Natural killer cell (primary cell): ENCODE data around the gene HES1. TPM values are rescaled to one million over a fixed set of nuclear protein-coding genes. Genes with fewer than 3 reads are reported as not detected.

Source experiments
- ATAC-seq, 3 donors: fragments of 150-1000 bp in 2 of 3; fragments of 200-7000 bp in 1 of 3; cut with Tn5 transposase; 1 replicate in 1 of 3; 2 replicates in 2 of 3; pipeline ENCODE4 v1.10.0; 2021; ENCODE audit warnings: mild to moderate bottlenecking in 2 of 3, moderate library complexity in 2 of 3
- DNase-seq, 2 donors: peaks; one replicate each; pipeline versions ENCODE4 v3.0.0 to v3.0.0-alpha.2; 2013 to 2021; ENCODE audit warnings: mixed read lengths in 1 of 2
- H3K27ac ChIP-seq: one replicate; pipeline ENCODE4 v1.5.1; 2013; ENCODE audit warnings: mild to moderate bottlenecking, low read length
- H3K27me3 ChIP-seq: one replicate; pipeline ENCODE4 v1.6.1; 2013; ENCODE audit warnings: low read length; ENCODE audit not compliant: control insufficient read depth, insufficient read depth
- H3K36me3 ChIP-seq: one replicate; pipeline ENCODE4 v1.6.1; 2013; ENCODE audit warnings: low read length; ENCODE audit not compliant: control insufficient read depth, insufficient read depth
- H3K4me1 ChIP-seq: one replicate; pipeline ENCODE4 v1.6.1; 2013; ENCODE audit warnings: low read length; ENCODE audit not compliant: control insufficient read depth, insufficient read depth
- H3K4me3 ChIP-seq: one replicate; pipeline ENCODE4 v1.5.1; 2013; ENCODE audit warnings: low read length
- H3K9me3 ChIP-seq: one replicate; pipeline ENCODE4 v1.6.1; 2013; ENCODE audit warnings: low read length; ENCODE audit not compliant: control insufficient read depth, insufficient read depth
- H3K27ac Mint-ChIP-seq, 2 donors: one replicate each; pipeline ENCODE4 v1.8.0; 2022; ENCODE audit warnings: mild to moderate bottlenecking in 2 of 2, mixed read lengths in 2 of 2, moderate library complexity in 1 of 2
- H3K27me3 Mint-ChIP-seq, 2 donors: one replicate each; pipeline ENCODE4 v1.8.0; 2022; ENCODE audit warnings: low read depth in 2 of 2, mixed read lengths in 2 of 2
- H3K36me3 Mint-ChIP-seq: one replicate; pipeline ENCODE4 v1.8.0; 2022; ENCODE audit warnings: mixed read lengths
- H3K4me1 Mint-ChIP-seq, 2 donors: one replicate each; pipeline ENCODE4 v1.8.0; 2022; ENCODE audit warnings: mixed read lengths in 2 of 2
- H3K4me3 Mint-ChIP-seq: one replicate; pipeline ENCODE4 v1.8.0; 2022; ENCODE audit warnings: mild to moderate bottlenecking, moderate library complexity, mixed read lengths
- H3K9me3 Mint-ChIP-seq, 2 donors: one replicate each; pipeline ENCODE4 v1.8.0; 2022; ENCODE audit warnings: mixed read lengths in 2 of 2
- WGBS: methylation state at CpG from one replicate; pipeline ENCODE4 v1.1.7; 2013; ENCODE audit warnings: missing lambda C conversion rate; ENCODE audit not compliant: insufficient coverage; 5-methylcytosine and 5-hydroxymethylcytosine counted together
- intact Hi-C: fragments of 100-400 bp; cut with micrococcal nuclease; formaldehyde crosslinking; loops from one replicate; pipeline ENCODE4 v1.14.2; 2022
- total RNA-seq, 4 donors: library from RNA; stranded (reverse); fragments of 120-200 nt in 1 of 4; gene quantifications; one replicate each; pipeline versions ENCODE4 v1.2.3 to v1.2.4, GENCODE V29; 2013 to 2022
- TF ChIP-seq, protein P1 (sequence below): fragments of 200-600 bp; IDR thresholded peaks from one replicate; pipeline ENCODE4 v1.8.0; 2022; ENCODE audit warnings: antibody characterized with exemption

HES1 gene
- total RNA-seq, 3 donors from 2014 or later (not counting 1 experiment from before 2014, with no cell fraction given): 1.5 to 4.4 (median 2.2) TPM

DNA sequence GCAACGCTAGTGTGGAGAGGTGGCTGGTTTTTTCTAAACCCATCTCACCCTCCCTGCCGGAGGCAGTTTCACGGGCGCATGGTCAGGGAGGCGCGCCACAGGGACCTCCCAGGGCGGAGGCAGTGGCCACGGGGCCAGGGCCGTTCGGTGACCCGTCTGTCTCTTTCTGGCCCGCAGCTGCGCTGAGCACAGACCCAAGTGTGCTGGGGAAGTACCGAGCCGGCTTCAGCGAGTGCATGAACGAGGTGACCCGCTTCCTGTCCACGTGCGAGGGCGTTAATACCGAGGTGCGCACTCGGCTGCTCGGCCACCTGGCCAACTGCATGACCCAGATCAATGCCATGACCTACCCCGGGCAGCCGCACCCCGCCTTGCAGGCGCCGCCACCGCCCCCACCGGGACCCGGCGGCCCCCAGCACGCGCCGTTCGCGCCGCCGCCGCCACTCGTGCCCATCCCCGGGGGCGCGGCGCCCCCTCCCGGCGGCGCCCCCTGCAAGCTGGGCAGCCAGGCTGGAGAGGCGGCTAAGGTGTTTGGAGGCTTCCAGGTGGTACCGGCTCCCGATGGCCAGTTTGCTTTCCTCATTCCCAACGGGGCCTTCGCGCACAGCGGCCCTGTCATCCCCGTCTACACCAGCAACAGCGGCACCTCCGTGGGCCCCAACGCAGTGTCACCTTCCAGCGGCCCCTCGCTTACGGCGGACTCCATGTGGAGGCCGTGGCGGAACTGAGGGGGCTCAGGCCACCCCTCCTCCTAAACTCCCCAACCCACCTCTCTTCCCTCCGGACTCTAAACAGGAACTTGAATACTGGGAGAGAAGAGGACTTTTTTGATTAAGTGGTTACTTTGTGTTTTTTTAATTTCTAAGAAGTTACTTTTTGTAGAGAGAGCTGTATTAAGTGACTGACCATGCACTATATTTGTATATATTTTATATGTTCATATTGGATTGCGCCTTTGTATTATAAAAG is 1.8 kb downstream of the HES1 start:
- Mint-ChIP-seq H3K36me3 (peaks cover 7% of the 10 kb centered on the region), H3K4me3 (peak overlapping the region; percentile 93), H3K27me3 (peaks cover 45 to 57% of the 10 kb centered on the region in 2 donors), H3K9me3 (no peaks in the 10 kb centered on the region), H3K27ac (peak overlapping the region; percentile 84 to 86), H3K4me1 (peaks cover 40 to 52% of the 10 kb centered on the region in 2 donors)
- 5% methylated on average over 67 of the region's 69 CpGs for WGBS
- peak; percentile 65 to 71 for DNase-seq
- Histone ChIP-seq H3K4me1 (peaks cover 55% of the 10 kb centered on the region), H3K4me3 (peak overlapping the region; percentile 28), H3K27ac (peak overlapping the region; percentile 34), H3K36me3 (no peaks in the 10 kb centered on the region), H3K27me3 (peaks cover 74% of the 10 kb centered on the region), H3K9me3 (no peaks in the 10 kb centered on the region)
- TF ChIP-seq, protein P1, sequence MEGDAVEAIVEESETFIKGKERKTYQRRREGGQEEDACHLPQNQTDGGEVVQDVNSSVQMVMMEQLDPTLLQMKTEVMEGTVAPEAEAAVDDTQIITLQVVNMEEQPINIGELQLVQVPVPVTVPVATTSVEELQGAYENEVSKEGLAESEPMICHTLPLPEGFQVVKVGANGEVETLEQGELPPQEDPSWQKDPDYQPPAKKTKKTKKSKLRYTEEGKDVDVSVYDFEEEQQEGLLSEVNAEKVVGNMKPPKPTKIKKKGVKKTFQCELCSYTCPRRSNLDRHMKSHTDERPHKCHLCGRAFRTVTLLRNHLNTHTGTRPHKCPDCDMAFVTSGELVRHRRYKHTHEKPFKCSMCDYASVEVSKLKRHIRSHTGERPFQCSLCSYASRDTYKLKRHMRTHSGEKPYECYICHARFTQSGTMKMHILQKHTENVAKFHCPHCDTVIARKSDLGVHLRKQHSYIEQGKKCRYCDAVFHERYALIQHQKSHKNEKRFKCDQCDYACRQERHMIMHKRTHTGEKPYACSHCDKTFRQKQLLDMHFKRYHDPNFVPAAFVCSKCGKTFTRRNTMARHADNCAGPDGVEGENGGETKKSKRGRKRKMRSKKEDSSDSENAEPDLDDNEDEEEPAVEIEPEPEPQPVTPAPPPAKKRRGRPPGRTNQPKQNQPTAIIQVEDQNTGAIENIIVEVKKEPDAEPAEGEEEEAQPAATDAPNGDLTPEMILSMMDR: no peak
- peak; percentile 57 to 75 (median 67) for ATAC-seq
- intact Hi-C loops: loop anchor here (10.0 kb wide), 1 partner anchor 543 kb away; the partner anchor contains the start of gene OPA1

DNA sequence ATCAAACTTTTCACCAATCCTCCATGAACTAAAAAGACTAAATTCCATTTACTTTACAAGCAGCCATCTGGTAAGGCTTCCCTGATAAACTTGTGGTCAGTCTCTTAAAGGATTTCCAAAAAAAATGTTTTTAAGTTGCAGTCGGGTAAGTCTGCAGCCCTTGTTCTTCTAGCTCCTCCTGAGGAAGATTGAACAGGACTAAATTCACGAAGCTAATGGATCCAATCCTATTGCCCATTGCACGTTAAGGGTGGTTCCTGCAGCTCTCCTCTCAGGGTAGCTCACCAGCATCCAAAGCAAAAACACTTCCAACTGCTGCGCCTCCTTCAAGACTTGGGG is 2.8 kb downstream of the HES1 start:
- Mint-ChIP-seq H3K4me3 (peak overlapping the region; percentile 13), H3K9me3 (no peaks in the 10 kb centered on the region), H3K36me3 (peaks cover 7% of the 10 kb centered on the region), H3K27ac (peak overlapping the region in 1 of 2 donors; percentile 34), H3K27me3 (peaks cover 36 to 47% of the 10 kb centered on the region in 2 donors), H3K4me1 (peaks cover 35 to 44% of the 10 kb centered on the region in 2 donors)
- peaks cover 65% of the 10 kb centered on the region for H3K27me3 ChIP-seq
- intact Hi-C loops: loop anchor here (10.0 kb wide), 1 partner anchor 544 kb away; the partner anchor contains the start of gene OPA1
- H3K4me1 ChIP-seq: peaks cover 53% of the 10 kb centered on the region
- no peaks in the 10 kb centered on the region for H3K36me3 ChIP-seq
- no peaks in the 10 kb centered on the region for H3K9me3 ChIP-seq
- DNase-seq: no peak
- WGBS: 76% methylated on average over 4 of the region's 4 CpGs
- H3K27ac ChIP-seq: no peak overlapping the region
- H3K4me3 ChIP-seq: no peak overlapping the region
- no peak for ATAC-seq
- TF ChIP-seq, protein P1: no peak

DNA sequence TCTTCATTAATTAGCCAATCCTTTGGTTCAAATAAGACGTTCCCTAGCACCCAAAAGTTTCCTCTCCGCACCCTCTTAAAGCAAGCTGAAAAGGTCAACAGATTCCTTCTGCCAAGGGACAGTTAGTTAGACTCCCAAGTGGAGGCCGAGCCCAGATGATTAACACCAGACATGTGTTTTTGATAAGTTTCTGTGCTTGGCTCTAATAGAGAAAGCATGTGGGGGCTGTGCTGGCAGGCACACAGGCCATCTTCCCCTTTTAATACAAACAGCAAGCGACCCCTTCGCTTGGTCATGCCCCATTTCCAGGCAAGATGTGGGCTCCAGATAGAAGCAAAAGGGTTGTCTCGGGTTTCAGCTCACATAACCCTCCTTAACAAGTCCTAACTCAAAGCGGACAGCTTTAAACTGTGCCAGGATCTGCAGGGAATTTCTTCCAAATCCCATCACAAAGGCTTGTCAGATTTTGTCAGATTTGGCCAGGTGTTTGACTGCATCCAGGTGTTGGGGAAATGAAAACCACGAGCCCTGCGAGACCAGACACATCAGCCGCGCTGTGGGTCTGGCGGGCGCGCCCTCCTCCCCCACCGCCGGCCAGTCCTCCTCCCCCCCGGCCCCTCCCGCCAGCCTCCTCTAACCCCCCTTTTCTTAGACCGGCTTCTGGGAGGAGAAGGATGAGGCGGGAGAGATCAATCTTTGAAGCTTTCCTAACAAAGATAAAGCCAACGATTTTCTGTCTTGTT is 3.3 kb downstream of the HES1 start:
- Mint-ChIP-seq H3K9me3 (no peaks in the 10 kb centered on the region), H3K27me3 (peaks cover 35 to 49% of the 10 kb centered on the region in 2 donors), H3K27ac (peak overlapping the region in 1 of 2 donors; percentile 34), H3K36me3 (peaks cover 7% of the 10 kb centered on the region), H3K4me3 (no peak overlapping the region), H3K4me1 (peaks cover 34 to 42% of the 10 kb centered on the region in 2 donors)
- DNase-seq (peak in 1 of 2 donors; percentile 11), ATAC-seq (no peak)
- H3K27ac ChIP-seq: no peak overlapping the region
- H3K4me1 ChIP-seq: peaks cover 51% of the 10 kb centered on the region
- no peaks in the 10 kb centered on the region for H3K36me3 ChIP-seq
- no peaks in the 10 kb centered on the region for H3K9me3 ChIP-seq
- intact Hi-C loops: loop anchor here (10.0 kb wide), 1 partner anchor 544 kb away; the partner anchor contains the start of gene OPA1
- peaks cover 65% of the 10 kb centered on the region for H3K27me3 ChIP-seq
- H3K4me3 ChIP-seq: no peak overlapping the region
- TF ChIP-seq, protein P1: no peak
- 16% methylated on average over 17 of the region's 21 CpGs for WGBS
